Measurements from ENCODE around the gene IMP3.

Gene IMP3

DNA sequence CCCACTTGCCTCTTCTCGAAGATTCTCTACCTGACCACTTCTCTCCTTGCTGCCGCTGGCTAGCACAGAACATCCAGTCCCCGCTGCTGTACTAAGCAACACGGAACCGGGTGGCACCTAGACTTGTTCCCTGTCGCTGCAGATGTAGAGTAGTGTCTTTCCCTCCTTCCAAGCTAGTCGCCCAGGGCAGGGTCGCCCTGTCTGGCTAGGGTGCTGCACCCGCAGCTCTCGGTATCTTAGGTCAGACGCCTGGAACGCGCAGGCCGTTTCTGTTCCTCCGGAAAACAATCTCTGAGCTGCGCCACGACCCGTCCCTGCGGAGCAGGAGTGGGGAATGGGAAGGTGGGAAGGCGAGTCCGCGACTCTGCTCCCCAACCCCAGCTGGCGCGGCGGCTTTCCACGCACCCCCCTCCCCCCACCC, 6.9 kb upstream of the IMP3 start:
- Histone ChIP-seq H3K36me3 (ENCODE audit: insufficient read depth) (no peaks in the 10 kb centered on the region), H3K27ac (no peak overlapping the region), H3K9ac (peak overlapping the region; percentile 53; the same call in 1 of the 2 replicates), H2AFZ (ENCODE audit: low read depth) (peak overlapping the region; percentile 95), H3K79me2 (ENCODE audit: insufficient read depth, low read depth) (no peaks in the 10 kb centered on the region), H4K20me1 (ENCODE audit: insufficient read depth) (no peaks in the 10 kb centered on the region), H3K27me3 (ENCODE audit: insufficient read depth, low read depth) (no peaks in the 10 kb centered on the region; the same call in 1 of the 2 replicates), H3K4me2 (peak overlapping the region; percentile 89), H3K4me1 (ENCODE audit: low read depth, poor library complexity, severe bottlenecking) (no peaks in the 10 kb centered on the region), H3K4me3 (IDR thresholded peaks at IDR 0.05; ENCODE audit: insufficient read depth, low read depth, low read length) (no peak overlapping the region)
- TF ChIP-seq, protein P1, sequence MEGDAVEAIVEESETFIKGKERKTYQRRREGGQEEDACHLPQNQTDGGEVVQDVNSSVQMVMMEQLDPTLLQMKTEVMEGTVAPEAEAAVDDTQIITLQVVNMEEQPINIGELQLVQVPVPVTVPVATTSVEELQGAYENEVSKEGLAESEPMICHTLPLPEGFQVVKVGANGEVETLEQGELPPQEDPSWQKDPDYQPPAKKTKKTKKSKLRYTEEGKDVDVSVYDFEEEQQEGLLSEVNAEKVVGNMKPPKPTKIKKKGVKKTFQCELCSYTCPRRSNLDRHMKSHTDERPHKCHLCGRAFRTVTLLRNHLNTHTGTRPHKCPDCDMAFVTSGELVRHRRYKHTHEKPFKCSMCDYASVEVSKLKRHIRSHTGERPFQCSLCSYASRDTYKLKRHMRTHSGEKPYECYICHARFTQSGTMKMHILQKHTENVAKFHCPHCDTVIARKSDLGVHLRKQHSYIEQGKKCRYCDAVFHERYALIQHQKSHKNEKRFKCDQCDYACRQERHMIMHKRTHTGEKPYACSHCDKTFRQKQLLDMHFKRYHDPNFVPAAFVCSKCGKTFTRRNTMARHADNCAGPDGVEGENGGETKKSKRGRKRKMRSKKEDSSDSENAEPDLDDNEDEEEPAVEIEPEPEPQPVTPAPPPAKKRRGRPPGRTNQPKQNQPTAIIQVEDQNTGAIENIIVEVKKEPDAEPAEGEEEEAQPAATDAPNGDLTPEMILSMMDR (conservative IDR thresholded peaks at IDR 0.05; ENCODE audit: low read depth, low read length): no peak

DNA sequence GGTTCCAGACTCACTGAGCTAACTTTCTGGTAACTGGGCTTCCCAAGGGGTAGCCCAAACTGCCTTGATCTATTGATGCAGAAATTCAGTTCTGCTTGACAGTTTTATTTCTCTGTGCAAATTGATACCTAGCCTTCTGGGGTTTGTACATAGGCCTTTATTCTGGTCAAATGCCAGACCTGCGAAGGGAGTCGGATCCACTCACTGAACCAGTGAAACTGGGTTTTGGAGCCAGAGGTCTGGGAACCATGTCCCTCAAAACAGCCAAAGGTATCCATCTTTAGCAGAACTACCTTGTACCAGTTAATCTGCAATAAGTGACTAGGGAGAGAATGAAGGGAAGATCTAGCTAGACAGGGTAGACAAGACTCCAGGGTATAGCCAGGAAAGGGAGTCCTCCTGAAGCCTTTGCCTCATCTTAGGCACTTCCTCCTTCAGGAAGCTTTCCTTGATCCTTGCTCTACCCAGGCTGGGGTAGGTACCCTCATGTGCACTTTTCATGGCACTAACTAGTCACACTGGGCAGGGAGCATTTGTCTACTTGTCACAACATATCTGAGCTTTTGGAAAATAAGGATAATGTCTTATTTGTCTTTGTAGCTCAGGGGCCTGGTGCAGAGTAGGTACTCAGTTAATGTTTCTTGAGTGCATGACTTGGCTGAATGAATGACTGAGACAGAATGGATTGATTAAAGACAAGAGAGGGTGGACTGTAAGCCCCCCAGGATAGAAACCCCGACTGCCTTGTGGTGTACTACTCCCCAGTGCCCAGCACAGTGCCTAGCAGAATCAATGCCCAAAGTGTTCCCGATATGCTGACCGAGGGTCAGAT, 6.3 kb upstream of the IMP3 start:
- no peak overlapping the region for H2AFZ ChIP-seq (ENCODE audit: low read depth)
- no peaks in the 10 kb centered on the region; the same call in 1 of the 2 replicates for H3K27me3 ChIP-seq (ENCODE audit: insufficient read depth, low read depth)
- no peaks in the 10 kb centered on the region for H3K36me3 ChIP-seq (ENCODE audit: insufficient read depth)
- no peak overlapping the region; the same call in 1 of the 2 replicates for H3K4me2 ChIP-seq
- H3K9ac ChIP-seq: no peak overlapping the region
- no peak overlapping the region for H3K4me3 ChIP-seq (IDR thresholded peaks at IDR 0.05; ENCODE audit: insufficient read depth, low read depth, low read length)
- no peak overlapping the region for H3K27ac ChIP-seq
- no peaks in the 10 kb centered on the region for H3K79me2 ChIP-seq (ENCODE audit: insufficient read depth, low read depth)
- H3K4me1 ChIP-seq (ENCODE audit: low read depth, poor library complexity, severe bottlenecking): peaks cover 5% of the 10 kb centered on the region
- no peaks in the 10 kb centered on the region for H4K20me1 ChIP-seq (ENCODE audit: insufficient read depth)
- TF ChIP-seq, protein P1 (conservative IDR thresholded peaks at IDR 0.05; ENCODE audit: low read depth, low read length): no peak

DNA sequence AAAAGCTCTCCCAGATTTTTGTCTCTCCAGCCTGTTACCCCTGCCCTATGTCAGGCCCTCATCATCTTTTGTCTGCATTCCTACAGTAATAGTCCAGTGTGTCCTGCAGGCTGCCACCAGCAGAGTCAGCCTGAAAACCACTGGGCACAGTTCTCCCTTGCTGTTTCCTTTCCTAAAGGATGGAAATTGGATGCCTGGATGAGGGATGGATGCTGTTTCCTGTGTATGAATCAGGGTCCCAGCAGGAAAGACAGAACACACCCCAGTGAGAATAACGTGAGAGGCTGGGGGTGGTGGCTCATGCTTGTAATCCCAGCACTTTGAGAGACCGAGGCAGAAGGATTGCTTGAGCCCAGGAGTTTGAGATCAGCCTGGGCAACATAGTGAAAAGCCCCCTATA, 4.4 kb upstream of the IMP3 start:
- Histone ChIP-seq H3K4me1 (ENCODE audit: low read depth, poor library complexity, severe bottlenecking) (peaks cover 10% of the 10 kb centered on the region), H3K27ac (no peak overlapping the region), H3K27me3 (ENCODE audit: insufficient read depth, low read depth) (no peaks in the 10 kb centered on the region; the same call in 1 of the 2 replicates), H4K20me1 (ENCODE audit: insufficient read depth) (no peaks in the 10 kb centered on the region), H3K4me2 (no peak overlapping the region), H3K9ac (no peak overlapping the region), H2AFZ (ENCODE audit: low read depth) (no peak overlapping the region), H3K79me2 (ENCODE audit: insufficient read depth, low read depth) (peaks cover 5% of the 10 kb centered on the region), H3K36me3 (ENCODE audit: insufficient read depth) (no peaks in the 10 kb centered on the region), H3K4me3 (IDR thresholded peaks at IDR 0.05; ENCODE audit: insufficient read depth, low read depth, low read length) (no peak overlapping the region)
- TF ChIP-seq, protein P1 (conservative IDR thresholded peaks at IDR 0.05; ENCODE audit: low read depth, low read length): no peak

DNA sequence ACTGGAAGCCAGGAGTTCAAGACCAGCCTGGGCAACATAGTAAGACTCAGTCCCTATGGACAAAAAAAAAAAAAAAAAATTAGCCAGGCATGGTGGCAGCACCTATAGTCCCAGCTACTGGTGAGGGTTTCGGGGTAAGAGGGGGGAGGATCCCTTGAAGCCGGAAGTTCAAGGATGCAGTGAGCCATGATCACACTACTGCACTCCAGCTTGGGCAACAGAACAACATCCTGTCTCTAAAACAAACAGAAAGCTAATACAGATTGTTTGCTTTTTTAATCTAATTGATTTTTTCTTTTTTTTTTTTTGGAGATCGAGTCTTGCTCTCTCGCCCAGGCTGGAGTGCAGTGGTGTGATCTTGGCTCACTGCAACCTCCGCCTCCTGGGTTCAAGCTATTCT, 1.6 kb upstream of the IMP3 start:
- H3K9ac ChIP-seq: no peak overlapping the region
- H3K27me3 ChIP-seq (ENCODE audit: insufficient read depth, low read depth): no peaks in the 10 kb centered on the region; the same call in 1 of the 2 replicates
- TF ChIP-seq, protein P1 (conservative IDR thresholded peaks at IDR 0.05; ENCODE audit: low read depth, low read length): no peak
- H3K4me3 ChIP-seq (IDR thresholded peaks at IDR 0.05; ENCODE audit: insufficient read depth, low read depth, low read length): no peak overlapping the region
- H2AFZ ChIP-seq (ENCODE audit: low read depth): no peak overlapping the region
- no peaks in the 10 kb centered on the region for H4K20me1 ChIP-seq (ENCODE audit: insufficient read depth)
- peaks cover 27% of the 10 kb centered on the region for H3K4me1 ChIP-seq (ENCODE audit: low read depth, poor library complexity, severe bottlenecking)
- peaks cover 32% of the 10 kb centered on the region for H3K79me2 ChIP-seq (ENCODE audit: insufficient read depth, low read depth)
- no peak overlapping the region; the same call in 1 of the 2 replicates for H3K27ac ChIP-seq
- H3K36me3 ChIP-seq (ENCODE audit: insufficient read depth): 0 out of 2 replicates have a peak, but pooled peaks cover 4% of the 10 kb centered on the region
- peak overlapping the region; percentile 61; the same call in 1 of the 2 replicates for H3K4me2 ChIP-seq

Data from KMS-11 (cell line).